ENCODE results near the gene SPEM2.

- TF ChIP-seq CTCF (IDR thresholded peaks at IDR 0.05) (no peak), EZH2 (IDR thresholded peaks at IDR 0.05) (no peak)
Measured at GRCh38 chr17:7413346-7413985, 11.9 kb upstream of the SPEM2 start.

Measured in neural progenitor cell (in vitro differentiated cells).